IMR-90 (cell line): Measurements from ENCODE around the gene UBE2L3. TPM values are rescaled to one million over a fixed set of nuclear protein-coding genes. Genes with fewer than 3 reads are reported as not detected.

Experiments
- ATAC-seq: fragments of 200-7000 bp; cut with Tn5 transposase; 2 replicates; pipeline ENCODE4 v1.9.1; 2020; ENCODE audit warnings: low read depth, mild to moderate bottlenecking, moderate library complexity
- BruUV-seq: library from RNA; stranded (reverse); fragments of 400-500 nt; replicated peaks from 2 replicates; lab custom pipeline; 2021; lab: Mats Ljungman, UMichigan
- CTCF ChIA-PET: fragments of 300-600 bp; formaldehyde crosslinking; extraction: SDS; loops from one replicate; lab custom pipeline; 2021; ENCODE audit warnings: antibody characterized with exemption; lab: Yijun Ruan, JAX
- POLR2A ChIA-PET: fragments of 300-600 bp; sonication (Branson Sonifier 250); formaldehyde crosslinking; loops from one replicate; lab custom pipeline; 2022; ENCODE audit warnings: antibody characterized with exemption; ENCODE audit not compliant: unreplicated experiment; lab: Charles Lee
- DNase-seq: peaks from one replicate; pipeline ENCODE4 v3.0.0; 2013
- H2AFZ ChIP-seq: replicated peaks from 2 replicates; pipeline ENCODE3; 2013; ENCODE audit warnings: low read length, mild to moderate bottlenecking; ENCODE audit not compliant: poor library complexity
- H2AK5ac ChIP-seq: 2 replicates; pipeline ENCODE4 v1.6.1; 2013; ENCODE audit warnings: low read depth, low read length, inconsistent platforms
- H2AK9ac ChIP-seq: replicated peaks from 2 replicates; pipeline ENCODE3; 2013; ENCODE audit warnings: mild to moderate bottlenecking, low read depth, low read length, moderate library complexity; ENCODE audit not compliant: poor library complexity
- H2BK120ac ChIP-seq: 2 replicates; pipeline ENCODE4 v1.6.1; 2013; ENCODE audit warnings: low read depth, low read length, inconsistent platforms
- H2BK15ac ChIP-seq: 3 replicates; pipeline ENCODE4 v1.6.1; 2013; ENCODE audit warnings: low read depth, low read length, inconsistent platforms
- H2BK20ac ChIP-seq: 2 replicates; pipeline ENCODE4 v1.6.1; 2013; ENCODE audit warnings: low read depth, mild to moderate bottlenecking, inconsistent platforms, low read length, moderate library complexity
- H2BK5ac ChIP-seq: 2 replicates; pipeline ENCODE4 v1.6.1; 2013; ENCODE audit warnings: mild to moderate bottlenecking, low read depth, low read length, inconsistent platforms; ENCODE audit not compliant: poor library complexity, severe bottlenecking
- H3K14ac ChIP-seq: replicated peaks from 2 replicates; pipeline ENCODE4 v1.6.1; 2013; ENCODE audit warnings: low read depth, low read length, inconsistent platforms
- H3K18ac ChIP-seq: 2 replicates; pipeline ENCODE4 v1.6.1; 2013; ENCODE audit warnings: low read depth, low read length, control low read depth
- H3K23ac ChIP-seq: 2 replicates; pipeline ENCODE4 v1.6.1; 2013; ENCODE audit warnings: low read depth, low read length, inconsistent platforms
- H3K27ac ChIP-seq: 2 replicates; pipeline ENCODE4 v1.5.1; 2013; ENCODE audit warnings: mild to moderate bottlenecking, control low read depth, low read length; ENCODE audit not compliant: insufficient read depth
- H3K27me3 ChIP-seq: 2 replicates; pipeline ENCODE4 v1.6.1; 2013; ENCODE audit warnings: low read length; ENCODE audit not compliant: control insufficient read depth, insufficient read depth
- H3K36me3 ChIP-seq: 2 replicates; pipeline ENCODE4 v1.6.1; 2013; ENCODE audit warnings: low read length, mixed read lengths; ENCODE audit not compliant: control insufficient read depth, insufficient read depth
- H3K4ac ChIP-seq: 2 replicates; pipeline ENCODE4 v1.6.1; 2013; ENCODE audit warnings: low read depth, low read length, inconsistent platforms
- H3K4me1 ChIP-seq: 2 replicates; pipeline ENCODE4 v1.6.1; 2013; ENCODE audit warnings: low read length, mixed read lengths; ENCODE audit not compliant: control insufficient read depth, insufficient read depth
- H3K4me2 ChIP-seq: 2 replicates; pipeline ENCODE4 v1.6.1; 2013; ENCODE audit warnings: low read depth, mild to moderate bottlenecking, control low read depth, low read length, moderate library complexity
- H3K4me3 ChIP-seq: 2 replicates; pipeline ENCODE4 v1.5.1; 2013; ENCODE audit warnings: low read depth, mild to moderate bottlenecking, control low read depth, low read length, moderate library complexity; ENCODE audit not compliant: insufficient read depth
- H3K56ac ChIP-seq: 2 replicates; pipeline ENCODE4 v1.6.1; 2013; ENCODE audit warnings: low read length, inconsistent platforms; ENCODE audit not compliant: insufficient read depth; ENCODE audit errors: extremely low read depth
- H3K79me1 ChIP-seq, 2 experiments: 2 replicates each; pipeline ENCODE4 v1.6.1; 2013; ENCODE audit warnings: low read length in 2 of 2, inconsistent platforms in 1 of 2, low read depth in 1 of 2
- H3K9ac ChIP-seq: 2 replicates; pipeline ENCODE4 v1.6.1; 2013; ENCODE audit warnings: low read depth, low read length, control low read depth
- H3K9me1 ChIP-seq: 2 replicates; pipeline ENCODE4 v1.6.1; 2013; ENCODE audit warnings: low read length, inconsistent platforms; ENCODE audit not compliant: insufficient read depth
- H3K9me3 ChIP-seq: 2 replicates; pipeline ENCODE4 v1.6.1; 2013; ENCODE audit warnings: low read length; ENCODE audit not compliant: control insufficient read depth, insufficient read depth
- H4K20me1 ChIP-seq: 2 replicates; pipeline ENCODE4 v1.6.1; 2013; ENCODE audit warnings: low read length, inconsistent platforms; ENCODE audit not compliant: insufficient read depth
- H4K5ac ChIP-seq: 2 replicates; pipeline ENCODE4 v1.6.1; 2013; ENCODE audit warnings: mild to moderate bottlenecking, low read depth, low read length, control low read depth
- H4K8ac ChIP-seq, 2 experiments: 2 replicates each; pipeline ENCODE4 v1.6.1; 2013; ENCODE audit warnings: low read depth in 2 of 2, low read length in 2 of 2, control low read depth in 1 of 2, inconsistent platforms in 1 of 2
- H4K91ac ChIP-seq: 2 replicates; pipeline ENCODE4 v1.6.1; 2013; ENCODE audit warnings: low read depth, low read length, inconsistent platforms; ENCODE audit not compliant: insufficient read depth
- FOS ChIP-seq: fragments of 150-350 bp; IDR thresholded peaks from 2 replicates; pipeline ENCODE4 v1.6.1; 2016; ENCODE audit warnings: low read depth, low read length
- RAD21 ChIP-seq: IDR thresholded peaks from 2 replicates; pipeline ENCODE4 v1.6.1; 2012; ENCODE audit warnings: low read length, improper control_type of control experiment
- WGBS, 2 experiments: methylation state at CpG; one replicate each; pipeline versions ENCODE4 v1.1.5 to v1.1.7; 2013; ENCODE audit warnings: missing lambda C conversion rate in 2 of 2; ENCODE audit not compliant: insufficient read length in 1 of 2; ENCODE audit errors: extremely low coverage in 2 of 2; 5-methylcytosine and 5-hydroxymethylcytosine counted together
- dilution Hi-C: fragments of 300-500 bp; cut with HindIII; formaldehyde crosslinking; loops from one replicate; pipeline ENCODE4 v1.14.3; 2018; ENCODE audit warnings: low sequenced_read_pairs; ENCODE audit not compliant: unreplicated experiment
- in situ Hi-C: fragments of 300-500 bp; cut with MboI; formaldehyde crosslinking; loops from 3 replicates; pipeline ENCODE4 v1.14.3; 2019; ENCODE audit warnings: low sequenced_read_pairs, inconsistent platforms, mixed read lengths
- intact Hi-C: fragments of 100-400 bp; cut with micrococcal nuclease; formaldehyde crosslinking; loops from 2 replicates; pipeline ENCODE4 v1.10.0; 2022
- polyA plus RNA-seq, 3 experiments: library from polyadenylated mRNA; depleted of rRNA; stranded (reverse); fragments of >200 nt; gene quantifications; 2 replicates each; pipeline ENCODE4 v1.2.3, GENCODE V29; 2012; ENCODE audit warnings: low replicate concordance in 1 of 3
- total RNA-seq: library from RNA; depleted of rRNA; stranded (reverse); fragments of >200 nt; gene quantifications from 2 replicates; pipeline ENCODE4 v1.2.3, GENCODE V29; 2012

UBE2L3 gene
- total and polyA plus RNA-seq, 2 of the 4 experiments (the other 2 are of a cell fraction) = 29.0 to 72.9 TPM

DNA sequence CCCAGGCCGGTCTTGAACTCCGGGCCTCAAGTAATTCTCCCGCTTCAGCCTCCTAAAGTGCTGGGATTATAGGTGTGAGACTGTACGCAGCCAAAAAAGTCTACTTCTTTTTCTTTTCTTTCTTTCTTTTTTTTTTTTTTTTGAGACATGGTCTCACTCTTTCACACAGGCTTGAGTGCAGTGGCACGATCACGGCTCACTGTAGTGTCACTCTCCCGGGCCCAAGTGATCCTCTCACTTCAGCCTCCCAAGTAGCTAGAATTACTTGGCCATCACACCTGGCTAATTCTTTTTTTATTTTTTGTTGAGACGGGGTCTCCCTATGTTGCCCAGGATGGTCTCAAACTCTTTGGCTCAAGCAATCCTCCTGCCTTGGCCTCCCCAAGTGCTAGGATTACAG lies 3.6 kb upstream of the UBE2L3 start:
- no peaks in the 10 kb centered on the region for H3K4me1 ChIP-seq
- DNase-seq = no peak
- no peaks in the 10 kb centered on the region for H3K36me3 ChIP-seq
- dilution Hi-C loops = no loop called here
- no TSS peak for BruUV-seq
- H4K20me1 ChIP-seq = peaks cover 9% of the 10 kb centered on the region
- peaks cover 2 to 7% of the 10 kb centered on the region in 2 experiments; a peak in 3 of 4 replicates for H3K79me1 ChIP-seq
- no peak overlapping the region for H3K56ac ChIP-seq
- intact Hi-C loops = no loop called here
- H2BK5ac ChIP-seq = no peak overlapping the region
- H3K9me1 ChIP-seq = peaks cover 12% of the 10 kb centered on the region; the same call in 1 of the 2 replicates
- no peak overlapping the region for H3K18ac ChIP-seq
- no peak overlapping the region for H4K91ac ChIP-seq
- H3K14ac ChIP-seq = no peak overlapping the region
- H3K4ac ChIP-seq = no peak overlapping the region
- 83% methylated on average over 1 of the region's 8 CpGs; no CpG with 5 or more reads in 1 of the 2 experiments for WGBS, 2 experiments
- ChIA-PET CTCF (no interaction called here), POLR2A (no interaction called here)
- no peak overlapping the region for H2BK20ac ChIP-seq
- TF ChIP-seq FOS (no peak), RAD21 (no peak)
- H3K4me3 ChIP-seq = no peak overlapping the region
- no peak overlapping the region for H2AFZ ChIP-seq
- H3K4me2 ChIP-seq = no peak overlapping the region
- no peak overlapping the region for H2AK9ac ChIP-seq
- H2BK120ac ChIP-seq = no peak overlapping the region
- H4K8ac ChIP-seq = no peak overlapping the region
- ATAC-seq = no peak
- H3K27me3 ChIP-seq = peaks cover 2% of the 10 kb centered on the region; the same call in 1 of the 2 replicates
- H2AK5ac ChIP-seq = no peak overlapping the region
- H3K27ac ChIP-seq = no peak overlapping the region
- H2BK15ac ChIP-seq = no peak overlapping the region
- no peaks in the 10 kb centered on the region for H3K9me3 ChIP-seq
- no peak overlapping the region for H3K23ac ChIP-seq
- H3K9ac ChIP-seq = no peak overlapping the region
- no peak overlapping the region for H4K5ac ChIP-seq
- in situ Hi-C loops = no loop called here
